Small intestine (tissue), 7 donors: ENCODE data around the gene MRM2. TPM values are rescaled to one million over a fixed set of nuclear protein-coding genes. Genes with fewer than 3 reads are reported as not detected.
"Not testable (repeated sequence)": the region's sequence is repeated elsewhere in the genome, so short reads cannot be mapped to it uniquely, and the experiment has no call there.

ENCODE experiments used
- DNase-seq, 2 donors: peaks; one replicate each; pipeline versions ENCODE4 v3.0.0 to v3.0.0-alpha.2; 2013
- FAIRE-seq: peaks from 2 replicates; lab custom pipeline; 2012; peaks lifted over from hg19 to GRCh38; lab: Jason Lieb, UNC
- H3K27ac ChIP-seq, 3 donors: one replicate each; pipeline ENCODE4 v1.5.1; 2013; ENCODE audit warnings: low read length in 2 of 3, mild to moderate bottlenecking in 2 of 3, control low read depth in 1 of 3, inconsistent platforms in 1 of 3, low read depth in 1 of 3, moderate library complexity in 1 of 3
- H3K27me3 ChIP-seq, 3 donors: one replicate each; pipeline ENCODE4 v1.6.1; 2013; ENCODE audit warnings: low read length in 3 of 3, inconsistent platforms in 1 of 3; ENCODE audit not compliant: control insufficient read depth in 3 of 3, insufficient read depth in 3 of 3
- H3K36me3 ChIP-seq, 3 donors: one replicate each; pipeline ENCODE4 v1.6.1; 2013; ENCODE audit warnings: low read length in 3 of 3, inconsistent platforms in 1 of 3, low read depth in 1 of 3, mild to moderate bottlenecking in 1 of 3, moderate library complexity in 1 of 3; ENCODE audit not compliant: control insufficient read depth in 3 of 3, insufficient read depth in 2 of 3
- H3K4me1 ChIP-seq, 3 donors: one replicate each; pipeline ENCODE4 v1.6.1; 2013; ENCODE audit warnings: low read length in 2 of 3, inconsistent platforms in 1 of 3, low read depth in 1 of 3, mild to moderate bottlenecking in 1 of 3, moderate library complexity in 1 of 3; ENCODE audit not compliant: control insufficient read depth in 3 of 3, insufficient read depth in 2 of 3
- H3K4me3 ChIP-seq, 3 donors: one replicate each; pipeline ENCODE4 v1.5.1; 2013; ENCODE audit warnings: low read length in 3 of 3, control low read depth in 1 of 3, inconsistent platforms in 1 of 3, low read depth in 1 of 3, mild to moderate bottlenecking in 1 of 3, moderate library complexity in 1 of 3
- H3K9me3 ChIP-seq, 2 donors: one replicate each; pipeline ENCODE4 v1.6.1; 2013; ENCODE audit warnings: low read depth in 1 of 2, low read length in 1 of 2; ENCODE audit not compliant: control insufficient read depth in 2 of 2, insufficient read depth in 1 of 2
- WGBS, 3 donors: extraction: QIAGEN DNeasy Blood & Tissue Kit; methylation state at CpG; one replicate each; pipeline ENCODE4 v1.1.7; 2013; 5-methylcytosine and 5-hydroxymethylcytosine counted together
- polyA plus RNA-seq, 4 donors: library from polyadenylated mRNA; stranded (reverse) in 3 of 4; unstranded in 1 of 4; fragments of 200-250 nt in 3 of 4; fragments of 120-200 nt in 1 of 4; gene quantifications; one replicate each; pipeline versions ENCODE4 v1.2.1 to v1.2.3, GENCODE V29; 2013
- donor health status: healthy with polysubstance abuse.
- donor health status: control.
- donor health status: control.
- donor health status: Bipolar disorder and iron deficiency.
- donor health status: healthy.

The MRM2 gene
- polyA plus RNA-seq, 4 donors: 13.5 to 27.8 (median 20.4) TPM

GRCh38 chr7:2273866-2274265 lies 31.9 kb upstream of the MRM2 start:
- 97 to 98% (median 98%) methylated on average over 19 to 20 of the region's 20 CpGs for WGBS, 3 donors
- no peak for DNase-seq
- Histone ChIP-seq H3K27ac (no peak overlapping the region), H3K36me3 (peaks cover 0 to 83% (median 4%) of the 10 kb centered on the region in 3 donors), H3K27me3 (no peaks in the 10 kb centered on the region), H3K9me3 (no peaks in the 10 kb centered on the region), H3K4me1 (peaks cover 0 to 17% (median 0%) of the 10 kb centered on the region in 3 donors), H3K4me3 (no peak overlapping the region)
- FAIRE-seq: no peak

- Histone ChIP-seq H3K27me3 (no peaks in the 10 kb centered on the region), H3K4me3 (no peak overlapping the region), H3K27ac (no peak overlapping the region), H3K9me3 (no peaks in the 10 kb centered on the region), H3K4me1 (peaks cover 0 to 17% (median 0%) of the 10 kb centered on the region in 3 donors), H3K36me3 (peaks cover 0 to 71% (median 4%) of the 10 kb centered on the region in 3 donors)
- FAIRE-seq (no peak), DNase-seq (no peak)
- 85 to 91% (median 90%) methylated on average over 8 to 9 of the region's 9 CpGs for WGBS, 3 donors
Measured at GRCh38 chr7:2272031-2272430, 30.0 kb upstream of the MRM2 start.

GRCh38 chr7:2271273-2272026 lies 29.4 kb upstream of the MRM2 start:
- DNase-seq (no peak), FAIRE-seq (no peak)
- H3K4me3 ChIP-seq: no peak overlapping the region
- no peak overlapping the region for H3K27ac ChIP-seq
- peaks cover 0 to 71% (median 0%) of the 10 kb centered on the region in 3 donors for H3K36me3 ChIP-seq
- H3K4me1 ChIP-seq: peaks cover 0 to 17% (median 0%) of the 10 kb centered on the region in 3 donors
- H3K27me3 ChIP-seq: no peaks in the 10 kb centered on the region
- H3K9me3 ChIP-seq: no peaks in the 10 kb centered on the region
- WGBS, 3 donors: 82 to 85% (median 83%) methylated on average over 27 of the region's 27 CpGs

GRCh38 chr7:2270495-2270894 lies 28.5 kb upstream of the MRM2 start:
- 89 to 92% (median 89%) methylated on average over 7 to 8 of the region's 8 CpGs for WGBS, 3 donors
- FAIRE-seq (no peak), DNase-seq (no peak)
- Histone ChIP-seq H3K27me3 (no peaks in the 10 kb centered on the region), H3K9me3 (no peaks in the 10 kb centered on the region), H3K27ac (no peak overlapping the region), H3K4me3 (no peak overlapping the region), H3K4me1 (peaks cover 0 to 17% (median 0%) of the 10 kb centered on the region in 3 donors), H3K36me3 (peaks cover 0 to 72% (median 0%) of the 10 kb centered on the region in 3 donors)

GRCh38 chr7:2269991-2270460 lies 28.0 kb upstream of the MRM2 start:
- 92 to 93% (median 93%) methylated on average over 10 of the region's 10 CpGs for WGBS, 3 donors

GRCh38 chr7:2269089-2269990 lies 27.3 kb upstream of the MRM2 start:
- Histone ChIP-seq H3K27ac (peak overlapping the region in 1 of 3 donors; percentile 8), H3K36me3 (peaks cover 0 to 67% (median 0%) of the 10 kb centered on the region in 3 donors), H3K4me1 (peaks cover 0 to 17% (median 0%) of the 10 kb centered on the region in 3 donors)
- H3K27me3 ChIP-seq, H3K9me3 ChIP-seq, H3K4me3 ChIP-seq, FAIRE-seq: not testable (repeated sequence)
- peak in 1 of 2 donors; percentile 45 for DNase-seq
- 66 to 85% (median 79%) methylated on average over 11 to 12 of the region's 18 CpGs for WGBS, 3 donors

More at GRCh38 chr7:2269991-2270460, 28.0 kb upstream of the MRM2 start:
- Histone ChIP-seq H3K4me1 (peaks cover 0 to 17% (median 0%) of the 10 kb centered on the region in 3 donors), H3K27me3 (no peaks in the 10 kb centered on the region), H3K9me3 (no peaks in the 10 kb centered on the region), H3K36me3 (peaks cover 0 to 71% (median 0%) of the 10 kb centered on the region in 3 donors), H3K27ac (peak overlapping the region in 1 of 3 donors; percentile 8), H3K4me3 (no peak overlapping the region)
- FAIRE-seq: no peak
- no peak for DNase-seq

GRCh38 chr7:2266911-2267310 lies 24.9 kb upstream of the MRM2 start:
- Histone ChIP-seq H3K27me3 (no peaks in the 10 kb centered on the region), H3K36me3 (peaks cover 0 to 71% (median 3%) of the 10 kb centered on the region in 3 donors), H3K4me1 (peaks cover 0 to 17% (median 0%) of the 10 kb centered on the region in 3 donors), H3K4me3 (no peak overlapping the region), H3K9me3 (no peaks in the 10 kb centered on the region), H3K27ac (no peak overlapping the region)
- DNase-seq (no peak), FAIRE-seq (no peak)
- WGBS, 3 donors: 76 to 79% (median 76%) methylated on average over 10 of the region's 10 CpGs

GRCh38 chr7:2264158-2264557 lies 22.2 kb upstream of the MRM2 start:
- H3K4me3 ChIP-seq: no peak overlapping the region
- FAIRE-seq: no peak
- no peaks in the 10 kb centered on the region for H3K9me3 ChIP-seq
- H3K36me3 ChIP-seq: peaks cover 0 to 67% (median 3%) of the 10 kb centered on the region in 3 donors
- no peaks in the 10 kb centered on the region for H3K27me3 ChIP-seq
- no peak for DNase-seq
- H3K27ac ChIP-seq: no peak overlapping the region
- WGBS, 3 donors: 97 to 98% (median 97%) methylated on average over 23 of the region's 23 CpGs
- no peaks in the 10 kb centered on the region for H3K4me1 ChIP-seq
